Measurements from ENCODE around the gene PTPRS.

PTPRS gene

DNA sequence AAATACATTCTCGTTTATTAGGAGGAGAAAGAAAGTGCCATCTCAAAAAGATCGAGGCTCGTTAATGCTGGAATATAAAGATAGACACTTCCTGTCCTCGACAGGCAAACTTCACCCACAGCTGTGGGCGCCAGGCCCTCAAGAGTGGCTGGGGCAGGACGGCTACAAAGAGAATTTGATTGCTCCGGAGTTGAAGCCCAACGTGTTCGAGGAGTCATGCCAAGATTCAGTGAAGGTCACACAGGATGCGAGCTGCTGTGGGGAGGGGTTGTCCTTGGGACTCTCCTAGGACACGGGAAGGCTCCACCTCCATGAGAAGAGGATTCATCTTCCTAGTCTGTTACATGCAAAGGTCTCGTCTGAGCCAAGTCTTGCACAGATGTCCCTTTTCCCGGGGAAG is 16.3 kb upstream of the PTPRS start:
- Mint-ChIP-seq H3K4me3 (no peak overlapping the region), H3K36me3 (ENCODE audit: low read depth) (no peaks in the 10 kb centered on the region), H3K9me3 (peaks cover 2% of the 10 kb centered on the region), H3K27ac (no peak overlapping the region), H3K4me1 (no peaks in the 10 kb centered on the region), H3K27me3 (ENCODE audit: low read depth) (peaks cover 26% of the 10 kb centered on the region)
- TF ChIP-seq, protein P1, sequence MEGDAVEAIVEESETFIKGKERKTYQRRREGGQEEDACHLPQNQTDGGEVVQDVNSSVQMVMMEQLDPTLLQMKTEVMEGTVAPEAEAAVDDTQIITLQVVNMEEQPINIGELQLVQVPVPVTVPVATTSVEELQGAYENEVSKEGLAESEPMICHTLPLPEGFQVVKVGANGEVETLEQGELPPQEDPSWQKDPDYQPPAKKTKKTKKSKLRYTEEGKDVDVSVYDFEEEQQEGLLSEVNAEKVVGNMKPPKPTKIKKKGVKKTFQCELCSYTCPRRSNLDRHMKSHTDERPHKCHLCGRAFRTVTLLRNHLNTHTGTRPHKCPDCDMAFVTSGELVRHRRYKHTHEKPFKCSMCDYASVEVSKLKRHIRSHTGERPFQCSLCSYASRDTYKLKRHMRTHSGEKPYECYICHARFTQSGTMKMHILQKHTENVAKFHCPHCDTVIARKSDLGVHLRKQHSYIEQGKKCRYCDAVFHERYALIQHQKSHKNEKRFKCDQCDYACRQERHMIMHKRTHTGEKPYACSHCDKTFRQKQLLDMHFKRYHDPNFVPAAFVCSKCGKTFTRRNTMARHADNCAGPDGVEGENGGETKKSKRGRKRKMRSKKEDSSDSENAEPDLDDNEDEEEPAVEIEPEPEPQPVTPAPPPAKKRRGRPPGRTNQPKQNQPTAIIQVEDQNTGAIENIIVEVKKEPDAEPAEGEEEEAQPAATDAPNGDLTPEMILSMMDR (IDR thresholded peaks at IDR 0.05; ENCODE audit: unreplicated experiment in 3 of 3): no peak

DNA sequence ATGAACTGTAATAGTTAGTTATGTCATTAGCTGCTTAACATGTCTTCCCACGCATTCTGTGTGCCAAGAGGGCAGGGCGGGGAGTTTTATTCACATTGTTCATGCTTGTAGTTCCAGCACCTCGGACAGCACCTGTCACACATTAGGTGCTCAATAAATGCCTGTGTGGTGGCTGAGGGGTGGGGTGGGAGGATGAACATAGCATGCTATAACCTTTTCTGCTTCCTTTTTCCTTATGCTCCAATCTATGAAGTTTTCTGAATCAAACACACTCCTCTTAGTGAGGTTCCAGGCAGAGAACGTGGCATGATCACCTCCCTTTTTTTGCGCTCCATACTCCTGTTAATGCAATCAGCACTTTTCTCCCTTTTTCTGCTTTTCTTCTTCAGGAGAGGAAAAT is 15.8 kb upstream of the PTPRS start:
- Mint-ChIP-seq H3K27ac (no peak overlapping the region), H3K4me1 (no peaks in the 10 kb centered on the region), H3K9me3 (peaks cover 2% of the 10 kb centered on the region), H3K36me3 (ENCODE audit: low read depth) (no peaks in the 10 kb centered on the region), H3K4me3 (no peak overlapping the region), H3K27me3 (ENCODE audit: low read depth) (peaks cover 26% of the 10 kb centered on the region)
- TF ChIP-seq, protein P1 (IDR thresholded peaks at IDR 0.05; ENCODE audit: unreplicated experiment in 3 of 3): no peak

DNA sequence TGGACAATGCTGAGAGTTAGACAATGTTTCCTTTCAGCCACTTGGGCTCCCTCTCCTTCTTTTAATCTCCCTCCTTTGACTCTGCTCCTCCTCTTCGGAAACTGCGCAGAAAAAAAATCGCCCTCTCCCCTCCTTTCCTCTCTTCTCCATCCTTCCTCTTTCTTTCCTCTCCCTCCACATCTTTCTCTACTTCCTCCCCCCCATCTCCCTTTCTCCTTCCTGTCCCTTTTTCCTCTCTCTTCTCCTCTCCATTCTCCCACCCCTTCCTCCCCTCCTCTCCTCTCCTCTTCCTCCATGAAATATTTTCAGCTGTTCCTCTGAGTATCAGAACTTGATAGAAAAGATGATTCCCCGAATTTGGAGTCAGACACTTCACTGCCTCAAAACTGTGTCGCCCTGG is 15.1 kb upstream of the PTPRS start:
- Mint-ChIP-seq H3K27ac (no peak overlapping the region), H3K9me3 (peaks cover 2% of the 10 kb centered on the region), H3K27me3 (ENCODE audit: low read depth) (peaks cover 30% of the 10 kb centered on the region), H3K4me1 (no peaks in the 10 kb centered on the region), H3K36me3 (ENCODE audit: low read depth) (no peaks in the 10 kb centered on the region), H3K4me3 (no peak overlapping the region)
- TF ChIP-seq, protein P1 (IDR thresholded peaks at IDR 0.05; ENCODE audit: unreplicated experiment in 3 of 3): no peak

DNA sequence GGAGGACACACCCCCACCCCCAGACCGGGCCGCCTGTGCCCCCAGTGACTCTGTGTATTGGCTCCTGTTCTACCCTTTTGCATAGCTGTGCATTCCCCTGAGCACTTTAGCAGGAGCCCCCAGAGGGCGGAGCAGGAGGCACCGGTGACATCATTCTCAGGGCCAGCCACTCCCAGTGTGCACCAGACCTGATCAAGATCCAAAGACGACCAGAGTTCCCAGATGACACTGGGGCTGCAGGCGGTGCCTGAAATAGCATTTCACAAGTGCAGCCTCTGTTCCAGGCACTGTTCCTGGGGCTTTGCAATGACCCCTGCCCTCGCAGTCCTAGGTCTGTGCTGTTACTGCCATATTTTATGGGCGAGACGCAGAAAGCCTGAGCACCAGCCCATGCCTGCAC is 14.5 kb upstream of the PTPRS start:
- peaks cover 26% of the 10 kb centered on the region for H3K27me3 Mint-ChIP-seq (ENCODE audit: low read depth)
- no peak overlapping the region for H3K27ac Mint-ChIP-seq
- TF ChIP-seq, protein P1 (IDR thresholded peaks at IDR 0.05; ENCODE audit: unreplicated experiment in 3 of 3): no peak
- no peaks in the 10 kb centered on the region for H3K4me1 Mint-ChIP-seq
- no peaks in the 10 kb centered on the region for H3K36me3 Mint-ChIP-seq (ENCODE audit: low read depth)
- no peak overlapping the region for H3K4me3 Mint-ChIP-seq
- H3K9me3 Mint-ChIP-seq: peaks cover 3% of the 10 kb centered on the region

DNA sequence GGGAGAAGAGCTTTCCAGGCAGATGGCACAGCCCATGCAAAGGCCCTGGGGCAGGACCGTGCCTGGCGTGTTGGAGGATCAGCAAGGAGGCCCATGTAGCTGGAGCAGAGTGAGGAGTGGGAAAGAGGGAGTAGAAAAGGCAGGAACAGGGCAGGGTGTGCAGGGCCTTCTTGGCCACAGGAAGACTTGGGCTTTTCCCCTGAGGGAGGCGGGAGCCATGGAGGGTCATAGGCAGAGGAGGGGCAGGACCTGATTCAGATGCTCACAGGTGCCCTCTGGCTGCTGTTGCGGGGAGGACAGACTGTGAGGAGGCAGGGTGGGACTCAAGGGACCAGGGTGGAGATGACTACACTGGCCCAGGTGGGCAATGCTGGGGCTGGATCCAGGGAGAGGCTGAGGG is 13.8 kb upstream of the PTPRS start:
- Mint-ChIP-seq H3K27ac (no peak overlapping the region), H3K9me3 (peaks cover 6% of the 10 kb centered on the region), H3K4me1 (no peaks in the 10 kb centered on the region), H3K27me3 (ENCODE audit: low read depth) (peaks cover 25% of the 10 kb centered on the region), H3K36me3 (ENCODE audit: low read depth) (no peaks in the 10 kb centered on the region), H3K4me3 (no peak overlapping the region)
- TF ChIP-seq, protein P1 (IDR thresholded peaks at IDR 0.05; ENCODE audit: unreplicated experiment in 3 of 3): no peak

DNA sequence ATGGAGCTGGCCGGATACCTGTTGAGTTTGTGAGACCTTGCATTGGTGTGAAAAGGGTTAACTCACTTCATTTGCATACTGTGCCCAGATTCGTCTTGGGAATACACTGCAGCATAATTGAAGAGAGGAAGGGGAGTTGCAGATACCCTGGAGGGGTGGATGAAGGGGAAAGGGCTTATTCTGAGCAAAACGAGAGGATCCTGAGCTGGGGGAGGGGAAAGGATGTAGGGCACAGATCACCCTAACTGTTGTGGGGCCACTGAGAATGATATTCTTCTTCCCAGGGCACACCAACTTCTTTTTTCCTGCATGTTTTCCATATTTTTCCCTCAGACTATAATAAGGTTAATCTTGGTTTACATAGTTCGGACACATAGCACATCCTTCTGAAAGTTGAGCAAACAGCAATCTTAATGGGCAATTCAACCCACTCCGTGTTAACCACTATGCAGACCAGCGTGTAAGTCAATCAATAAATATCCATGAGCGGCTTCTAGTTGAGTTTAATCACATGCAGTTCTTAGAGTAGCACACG is 11.7 kb upstream of the PTPRS start:
- TF ChIP-seq, protein P1 (IDR thresholded peaks at IDR 0.05; ENCODE audit: unreplicated experiment in 3 of 3): no peak

More for the DNA sequence above, 11.7 kb upstream of the PTPRS start:
- peaks cover 11% of the 10 kb centered on the region for H3K9me3 Mint-ChIP-seq
- H3K36me3 Mint-ChIP-seq (ENCODE audit: low read depth): no peaks in the 10 kb centered on the region
- H3K4me1 Mint-ChIP-seq: no peaks in the 10 kb centered on the region
- peak overlapping the region in 2 of 3 experiments; percentile 37 to 61 for H3K27ac Mint-ChIP-seq
- H3K4me3 Mint-ChIP-seq: no peak overlapping the region
- peaks cover 25% of the 10 kb centered on the region for H3K27me3 Mint-ChIP-seq (ENCODE audit: low read depth)

Measured in nephron (organoid).